H1 (cell line): ENCODE data around the gene HOXC11. TPM values are rescaled to one million over a fixed set of nuclear protein-coding genes. Genes with fewer than 3 reads are reported as not detected.

Experiments used
- BRCA1 ChIP-seq: IDR thresholded peaks from 2 replicates; pipeline ENCODE4 v1.6.1; 2012; ENCODE audit warnings: low read depth, low read length, improper control_type of control experiment
- CBX8 ChIP-seq: fragments of 300-800, 300-1000 bp; sonication (generic); IDR thresholded peaks from 2 replicates; pipeline ENCODE4 v1.7.1; 2016; ENCODE audit warnings: low read depth, low read length, borderline replicate concordance
- CHD2 ChIP-seq: IDR thresholded peaks from 2 replicates; pipeline ENCODE4 v1.6.1; 2012; ENCODE audit warnings: low read length, improper control_type of control experiment
- EZH2 ChIP-seq: fragments of 200-600 bp; sonication (generic); IDR thresholded peaks from 2 replicates; pipeline ENCODE4 v1.7.1; 2012; ENCODE audit warnings: low read depth, mild to moderate bottlenecking, moderate library complexity, low read length, inconsistent platforms; ENCODE audit not compliant: severe bottlenecking
- HDAC6 ChIP-seq: IDR thresholded peaks from one replicate; pipeline ENCODE4 v1.7.1; 2012; ENCODE audit warnings: low read depth, mild to moderate bottlenecking, inconsistent platforms, low read length, moderate library complexity
- JUND ChIP-seq: IDR thresholded peaks from 2 replicates; pipeline ENCODE4 v1.6.1; 2011; ENCODE audit warnings: mild to moderate bottlenecking, improper control_type of control experiment, low read length
- KDM1A ChIP-seq: fragments of 200-600, 300-600 bp; sonication (generic); IDR thresholded peaks from 2 replicates; pipeline ENCODE4 v1.7.1; 2016; ENCODE audit warnings: mild to moderate bottlenecking, low read length, borderline replicate concordance
- KDM4A ChIP-seq: IDR thresholded peaks from one replicate; pipeline ENCODE4 v1.7.1; 2012; ENCODE audit warnings: low read depth, mild to moderate bottlenecking, moderate library complexity, low read length, inconsistent platforms; ENCODE audit not compliant: severe bottlenecking
- KDM5A ChIP-seq: fragments of 200-600 bp; IDR thresholded peaks from 2 replicates; pipeline ENCODE4 v1.7.1; 2012; ENCODE audit warnings: mild to moderate bottlenecking, low read length, inconsistent platforms, mixed read lengths
- POLR2A ChIP-seq, 2 experiments: IDR thresholded peaks; 1 replicate in 1 of 2; 2 replicates in 1 of 2; pipeline ENCODE4 v1.6.1; 2011; ENCODE audit warnings: low read depth in 2 of 2, low read length in 2 of 2, mild to moderate bottlenecking in 2 of 2; ENCODE audit errors: control extremely low read depth in 1 of 2
- RAD21 ChIP-seq, 2 experiments: IDR thresholded peaks in 1 of 2; conservative IDR thresholded peaks in 1 of 2; 2 replicates each; pipeline ENCODE4 v1.6.1; 2011; ENCODE audit warnings: low read depth in 2 of 2, low read length in 2 of 2, improper control_type of control experiment in 1 of 2, inconsistent platforms in 1 of 2, mild to moderate bottlenecking in 1 of 2, moderate library complexity in 1 of 2
- RXRA ChIP-seq: IDR thresholded peaks from 2 replicates; pipeline ENCODE4 v1.6.1; 2011; ENCODE audit warnings: low read depth, mild to moderate bottlenecking, low read length, moderate library complexity; ENCODE audit not compliant: insufficient read depth
- SAP30 ChIP-seq: fragments of 300-600 bp; sonication (generic); IDR thresholded peaks from 2 replicates; pipeline ENCODE4 v1.7.1; 2012; ENCODE audit warnings: low read length, moderate library complexity, mild to moderate bottlenecking, inconsistent platforms; ENCODE audit not compliant: insufficient read depth, insufficient replicate concordance
- SIN3A ChIP-seq, 2 experiments: IDR thresholded peaks in 1 of 2; conservative IDR thresholded peaks in 1 of 2; 2 replicates each; pipeline ENCODE4 v1.6.1; 2011 to 2012; ENCODE audit warnings: low read length in 2 of 2, improper control_type of control experiment in 1 of 2, low read depth in 1 of 2, mild to moderate bottlenecking in 1 of 2
- SIRT6 ChIP-seq: IDR thresholded peaks from one replicate; pipeline ENCODE4 v1.7.1; 2012; ENCODE audit warnings: low read length, inconsistent platforms
- SRF ChIP-seq: IDR thresholded peaks from 2 replicates; pipeline ENCODE4 v1.6.1; 2011; ENCODE audit warnings: mild to moderate bottlenecking, low read depth, low read length, moderate library complexity
- SUZ12 ChIP-seq: fragments of 200-600 bp; sonication (generic); IDR thresholded peaks from 2 replicates; pipeline ENCODE4 v1.6.1; 2012; ENCODE audit warnings: mild to moderate bottlenecking, inconsistent platforms, low read length, moderate library complexity, mixed read lengths
- TAF1 ChIP-seq: IDR thresholded peaks from 2 replicates; pipeline ENCODE4 v1.6.1; 2011; ENCODE audit warnings: mild to moderate bottlenecking, low read depth, low read length
- TAF7 ChIP-seq: optimal IDR thresholded peaks from 2 replicates; pipeline ENCODE3; 2011; ENCODE audit warnings: low read depth, mild to moderate bottlenecking, inconsistent platforms, low read length, moderate library complexity, borderline replicate concordance
- TBP ChIP-seq: IDR thresholded peaks from 2 replicates; pipeline ENCODE4 v1.6.1; 2011; ENCODE audit warnings: low read depth, low read length, improper control_type of control experiment
- polyA plus RNA-seq, 7 experiments: library from polyadenylated mRNA; depleted of rRNA in 3 of 7; stranded (reverse) in 5 of 7; unstranded in 2 of 7; fragments of >200 nt in 5 of 7; fragments of 200-250 nt in 2 of 7; gene quantifications; 1 replicate in 5 of 7; 2 replicates in 1 of 7; 4 replicates in 1 of 7; pipeline versions ENCODE4 v1.2.1 to v1.2.3, GENCODE V29; 2011 to 2013; ENCODE audit warnings: missing spikeins in 2 of 7, mixed read lengths in 2 of 7
- total RNA-seq: library from RNA; stranded (reverse); fragmentation: NEBNext Ultra II Directional; extraction: Animal tissue kit (Norgen Biotek cat#: 25700); gene quantifications from 2 replicates; pipeline ENCODE4 v1.2.1, GENCODE V29; 2021
- TF ChIP-seq, protein P1 (sequence below): IDR thresholded peaks from 2 replicates; pipeline ENCODE4 v1.6.1; 2011; ENCODE audit warnings: low read length, improper control_type of control experiment
- TF ChIP-seq, protein P2 (sequence below): IDR thresholded peaks from 2 replicates; pipeline ENCODE4 v1.6.1; 2012; ENCODE audit warnings: low read length, inconsistent platforms

Gene HOXC11
- total and polyA plus RNA-seq, 2 of the 8 experiments (the other 6 are each of a cell fraction or from before 2014, with no cell fraction given): not detected

DNA sequence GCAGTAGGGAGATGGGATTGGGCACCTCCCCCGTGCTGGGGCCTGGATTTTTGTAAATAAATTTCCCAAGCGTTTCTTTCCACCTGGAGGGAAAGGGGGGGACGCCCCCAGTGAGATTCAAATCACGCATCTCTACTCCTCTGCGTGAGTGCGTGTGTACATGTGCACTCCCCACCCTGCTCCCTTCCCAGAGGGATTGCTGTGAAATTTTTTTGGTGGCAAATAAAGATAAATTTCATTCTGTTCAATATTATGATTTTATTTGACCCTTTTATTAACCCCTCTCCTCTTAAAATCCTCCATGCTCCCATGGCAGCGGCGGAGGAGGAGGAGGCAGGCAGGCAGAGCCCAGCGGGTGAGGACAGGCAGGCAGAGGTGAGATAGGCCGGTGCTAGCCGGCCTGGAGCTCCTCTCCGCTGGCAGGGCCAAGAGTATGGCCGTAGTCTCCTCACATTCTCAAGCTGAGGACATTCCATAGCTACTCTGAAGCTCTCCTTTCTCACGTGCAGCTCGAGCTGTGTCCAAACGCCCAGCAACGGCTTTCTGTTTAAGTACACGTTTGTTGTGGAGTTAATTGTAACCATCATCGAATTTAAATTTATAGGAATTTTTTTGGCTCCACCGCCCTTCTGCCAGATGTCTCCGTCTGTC is 3.4 kb downstream of the HOXC11 start (continued):
- TF ChIP-seq SRF (no peak), CHD2 (no peak), KDM1A (no peak), KDM5A (no peak), CBX8 (peak; percentile 14; the same call in 1 of the 2 replicates), TBP (no peak), TAF1 (no peak), SIN3A (conservative IDR thresholded peaks at IDR 0.05 in 1 of 2, IDR thresholded peaks at IDR 0.05 in 1 of 2; ENCODE audit: low read depth in 1 of 2, low read length in 2 of 2) (no peak), SAP30 (no peak), SIRT6 (no peak), RXRA (no peak), KDM4A (no peak), TAF7 (no peak), RAD21 (IDR thresholded peaks at IDR 0.05 in 1 of 2, conservative IDR thresholded peaks at IDR 0.05 in 1 of 2; ENCODE audit: low read depth in 2 of 2, low read length in 2 of 2) (no peak), JUND (no peak), EZH2 (peak; percentile 1), POLR2A (IDR thresholded peaks at IDR 0.05; ENCODE audit: control extremely low read depth in 1 of 2, low read depth in 2 of 2, low read length in 2 of 2) (no peak), SUZ12 (peak; percentile 59), HDAC6 (no peak), BRCA1 (no peak)
- TF ChIP-seq, protein P1, sequence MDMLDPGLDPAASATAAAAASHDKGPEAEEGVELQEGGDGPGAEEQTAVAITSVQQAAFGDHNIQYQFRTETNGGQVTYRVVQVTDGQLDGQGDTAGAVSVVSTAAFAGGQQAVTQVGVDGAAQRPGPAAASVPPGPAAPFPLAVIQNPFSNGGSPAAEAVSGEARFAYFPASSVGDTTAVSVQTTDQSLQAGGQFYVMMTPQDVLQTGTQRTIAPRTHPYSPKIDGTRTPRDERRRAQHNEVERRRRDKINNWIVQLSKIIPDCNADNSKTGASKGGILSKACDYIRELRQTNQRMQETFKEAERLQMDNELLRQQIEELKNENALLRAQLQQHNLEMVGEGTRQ: no peak
- TF ChIP-seq, protein P2, sequence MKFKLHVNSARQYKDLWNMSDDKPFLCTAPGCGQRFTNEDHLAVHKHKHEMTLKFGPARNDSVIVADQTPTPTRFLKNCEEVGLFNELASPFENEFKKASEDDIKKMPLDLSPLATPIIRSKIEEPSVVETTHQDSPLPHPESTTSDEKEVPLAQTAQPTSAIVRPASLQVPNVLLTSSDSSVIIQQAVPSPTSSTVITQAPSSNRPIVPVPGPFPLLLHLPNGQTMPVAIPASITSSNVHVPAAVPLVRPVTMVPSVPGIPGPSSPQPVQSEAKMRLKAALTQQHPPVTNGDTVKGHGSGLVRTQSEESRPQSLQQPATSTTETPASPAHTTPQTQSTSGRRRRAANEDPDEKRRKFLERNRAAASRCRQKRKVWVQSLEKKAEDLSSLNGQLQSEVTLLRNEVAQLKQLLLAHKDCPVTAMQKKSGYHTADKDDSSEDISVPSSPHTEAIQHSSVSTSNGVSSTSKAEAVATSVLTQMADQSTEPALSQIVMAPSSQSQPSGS: no peak
